ENCODE results near the gene AIF1. TPM values are rescaled to one million over a fixed set of nuclear protein-coding genes. Genes with fewer than 3 reads are reported as not detected.
A peak's percentile ranks its signal among the peaks of the same experiment; 100 is the strongest.

AIF1 gene
- polyA plus RNA-seq, 4 donors = 43.3 to 77.0 (median 73.6) TPM

GRCh38 chr6:31619805-31620585, 5.0 kb downstream of the AIF1 start:
- DNase-seq (ENCODE audit: low read depth in 4 of 4, low spot score in 3 of 4) = peak; percentile 95 to 97 (median 96)

- DNase-seq (ENCODE audit: low read depth in 4 of 4, low spot score in 3 of 4) = peak in 2 of 4 donors; percentile 53 to 61
Observed at GRCh38 chr6:31620586-31621319, 5.7 kb downstream of the AIF1 start, which contains the start of gene PRRC2A. Gene PRRC2A (plus strand): TSS chr6:31620715. CDS start chr6:31622790, 2,075 bp downstream.

- no peak for DNase-seq (ENCODE audit: low read depth in 4 of 4, low spot score in 3 of 4)
Observed at GRCh38 chr6:31621320-31621939, 6.4 kb downstream of the AIF1 start.

- DNase-seq (ENCODE audit: low read depth in 4 of 4, low spot score in 3 of 4) = no peak
Observed at GRCh38 chr6:31621991-31622390, 7.0 kb downstream of the AIF1 start.

- DNase-seq (ENCODE audit: low read depth in 4 of 4, low spot score in 3 of 4) = no peak
Observed at GRCh38 chr6:31622684-31623091, 7.7 kb downstream of the AIF1 start.

GRCh38 chr6:31624070-31624469, 9.0 kb downstream of the AIF1 start:
- DNase-seq (ENCODE audit: low read depth in 4 of 4, low spot score in 3 of 4) = no peak

GRCh38 chr6:31626952-31627351, 11.9 kb downstream of the AIF1 start:
- DNase-seq (ENCODE audit: low read depth in 4 of 4, low spot score in 3 of 4) = no peak

- DNase-seq (ENCODE audit: low read depth in 4 of 4, low spot score in 3 of 4) = no peak
Observed at GRCh38 chr6:31627690-31628287, 12.8 kb downstream of the AIF1 start.

- DNase-seq (ENCODE audit: low read depth in 4 of 4, low spot score in 3 of 4) = no peak
Observed at GRCh38 chr6:31629014-31629413, 14.0 kb downstream of the AIF1 start.

GRCh38 chr6:31630177-31630934, 15.3 kb downstream of the AIF1 start:
- no peak for DNase-seq (ENCODE audit: low read depth in 4 of 4, low spot score in 3 of 4)

GRCh38 chr6:31631209-31631608, 16.2 kb downstream of the AIF1 start:
- DNase-seq (ENCODE audit: low read depth in 4 of 4, low spot score in 3 of 4) = no peak

GRCh38 chr6:31631681-31632278, 16.7 kb downstream of the AIF1 start:
- no peak for DNase-seq (ENCODE audit: low read depth in 4 of 4, low spot score in 3 of 4)

- DNase-seq (ENCODE audit: low read depth in 4 of 4, low spot score in 3 of 4) = no peak
Observed at GRCh38 chr6:31632279-31632946, 17.4 kb downstream of the AIF1 start.

- DNase-seq (ENCODE audit: low read depth in 4 of 4, low spot score in 3 of 4) = no peak
Observed at GRCh38 chr6:31633447-31633846, 18.4 kb downstream of the AIF1 start.

- DNase-seq (ENCODE audit: low read depth in 4 of 4, low spot score in 3 of 4) = no peak
Observed at GRCh38 chr6:31634131-31634530, 19.1 kb downstream of the AIF1 start.

GRCh38 chr6:31634969-31635575, 20.0 kb downstream of the AIF1 start:
- no peak for DNase-seq (ENCODE audit: low read depth in 4 of 4, low spot score in 3 of 4)

- no peak for DNase-seq (ENCODE audit: low read depth in 4 of 4, low spot score in 3 of 4)
Observed at GRCh38 chr6:31636698-31637596, 21.9 kb downstream of the AIF1 start.

- DNase-seq (ENCODE audit: low read depth in 4 of 4, low spot score in 3 of 4) = no peak
Observed at GRCh38 chr6:31639043-31639442, 24.0 kb downstream of the AIF1 start.
